Hematopoietic multipotent progenitor cell treated with erythropoietin and hydrocortisone succinate and interleukin-3 and kit ligand, for 17 days (in vitro differentiated cells): ENCODE results near the gene KCNC3.

Source experiments
- DNase-seq: peaks from one replicate; pipeline ENCODE4 v3.0.0-alpha.2; 2015; ENCODE audit warnings: low spot score

KCNC3 gene

DNA sequence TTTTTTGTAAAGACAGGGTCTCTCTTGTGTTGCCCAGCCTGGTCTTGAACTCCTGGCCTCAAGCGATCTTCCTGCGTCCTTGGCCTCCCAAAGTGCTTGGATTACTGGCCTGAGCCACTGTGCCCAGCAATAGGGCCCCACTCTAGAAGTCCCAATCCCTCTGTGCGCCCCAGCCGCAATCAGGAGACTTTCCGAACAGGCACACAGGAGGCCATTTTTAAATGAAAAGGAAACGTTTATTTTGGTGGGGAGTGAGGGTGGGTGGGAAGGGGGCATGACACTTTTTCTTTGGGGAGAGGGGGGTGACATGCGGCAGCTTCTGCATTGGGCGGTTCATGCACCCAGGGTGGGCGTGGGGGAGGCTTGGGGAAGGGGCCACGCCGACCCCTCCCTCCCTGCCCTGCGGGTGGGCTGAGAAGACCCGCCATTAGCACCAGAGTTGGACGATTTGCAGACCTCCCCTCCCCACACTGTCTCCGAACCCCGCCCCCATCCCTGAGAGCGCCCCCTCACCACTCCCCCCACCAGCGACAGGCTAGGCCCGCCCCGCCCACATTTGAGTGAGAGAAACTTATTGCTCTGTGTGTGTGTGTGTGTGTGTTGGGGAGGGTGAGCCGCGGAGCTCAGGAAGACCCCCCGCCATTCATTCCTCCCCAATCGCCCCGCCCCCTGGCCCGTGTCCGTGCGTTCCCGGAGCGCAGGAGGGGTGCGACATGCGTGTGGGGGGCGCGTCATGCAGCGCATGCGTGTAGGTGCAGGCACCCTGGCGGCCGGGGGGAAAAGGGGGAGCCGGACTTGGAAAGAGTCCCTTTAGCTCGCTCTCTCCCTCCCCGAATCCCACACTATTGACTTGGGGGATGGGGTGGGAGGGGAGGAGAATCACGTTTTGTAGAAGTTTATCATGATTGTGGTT is 17.2 kb downstream of the KCNC3 start:
- no peak for DNase-seq

GRCh38 chr19:50310759-50311465 is 18.3 kb downstream of the KCNC3 start:
- DNase-seq = no peak

- no peak for DNase-seq
These were observed 19.6 kb downstream of the KCNC3 start for GRCh38 chr19:50309396-50310125.

DNA sequence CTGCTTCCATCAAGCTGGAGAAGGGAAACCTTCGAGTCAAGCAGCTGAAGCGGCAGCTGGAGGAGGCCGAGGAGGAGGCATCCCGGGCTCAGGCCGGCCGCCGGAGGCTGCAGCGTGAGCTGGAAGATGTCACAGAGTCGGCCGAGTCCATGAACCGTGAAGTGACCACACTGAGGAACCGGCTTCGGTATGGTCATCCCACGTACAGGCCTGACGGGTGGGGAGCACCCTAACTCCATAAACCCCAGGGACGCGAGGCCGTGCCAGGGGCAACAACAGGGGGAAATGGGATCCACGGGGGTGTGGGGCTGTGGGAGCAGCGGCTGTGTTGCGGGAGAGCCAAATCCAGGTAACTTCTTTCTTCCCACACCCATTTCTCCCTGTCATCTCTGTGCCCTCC is 20.2 kb downstream of the KCNC3 start:
- no peak for DNase-seq

GRCh38 chr19:50303558-50303957 is 25.6 kb downstream of the KCNC3 start:
- DNase-seq = no peak

DNA sequence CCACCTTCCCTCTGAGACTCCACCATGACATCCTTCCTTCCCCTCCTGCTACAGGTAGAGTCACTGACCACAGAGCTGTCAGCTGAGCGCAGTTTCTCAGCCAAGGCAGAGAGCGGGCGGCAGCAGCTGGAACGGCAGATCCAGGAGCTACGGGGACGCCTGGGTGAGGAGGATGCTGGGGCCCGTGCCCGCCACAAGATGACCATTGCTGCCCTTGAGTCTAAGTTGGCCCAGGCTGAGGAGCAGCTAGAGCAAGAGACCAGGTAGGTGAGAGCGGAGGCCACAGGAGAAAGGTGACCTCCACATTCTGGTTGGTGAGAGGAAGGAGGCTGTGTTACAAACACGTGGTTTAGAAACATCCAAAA is 27.6 kb downstream of the KCNC3 start:
- no peak for DNase-seq

DNA sequence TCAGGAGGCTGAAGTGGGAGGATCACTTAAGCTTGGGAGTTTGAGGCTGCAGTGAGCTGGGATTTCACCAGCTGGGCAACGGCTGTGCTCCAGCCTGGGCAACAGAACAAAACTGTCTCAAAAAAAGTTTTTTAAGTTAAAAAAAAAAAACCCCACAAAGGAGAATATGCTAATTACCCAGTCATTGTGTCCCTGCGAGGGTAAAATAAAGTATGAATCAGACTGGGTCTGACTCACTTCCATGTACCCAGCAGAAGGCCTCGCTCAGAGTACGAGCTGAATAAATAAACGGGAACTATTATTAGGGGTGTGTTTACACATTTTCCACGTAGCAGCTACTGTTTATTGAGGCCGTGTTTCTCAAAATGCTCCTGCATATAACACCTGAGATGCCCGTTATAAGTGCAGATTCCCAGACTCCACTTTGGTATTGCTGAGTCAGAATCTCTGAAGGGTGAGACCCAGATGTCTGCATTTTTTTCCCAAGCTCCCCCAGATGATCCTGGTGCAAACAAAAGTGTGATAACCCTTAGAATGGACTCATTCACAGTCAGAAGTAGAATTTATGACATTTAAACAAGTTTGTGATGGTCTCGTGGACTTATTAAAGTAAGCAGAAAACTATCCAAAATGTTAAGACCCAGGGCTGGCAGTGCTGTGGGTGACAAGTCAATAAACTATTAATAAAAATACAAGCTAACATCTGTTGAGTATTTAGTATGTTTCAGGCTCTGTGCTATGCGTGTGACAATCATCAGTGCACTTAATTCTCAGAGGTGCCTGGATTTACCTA is 28.2 kb downstream of the KCNC3 start:
- DNase-seq = no peak

DNA sequence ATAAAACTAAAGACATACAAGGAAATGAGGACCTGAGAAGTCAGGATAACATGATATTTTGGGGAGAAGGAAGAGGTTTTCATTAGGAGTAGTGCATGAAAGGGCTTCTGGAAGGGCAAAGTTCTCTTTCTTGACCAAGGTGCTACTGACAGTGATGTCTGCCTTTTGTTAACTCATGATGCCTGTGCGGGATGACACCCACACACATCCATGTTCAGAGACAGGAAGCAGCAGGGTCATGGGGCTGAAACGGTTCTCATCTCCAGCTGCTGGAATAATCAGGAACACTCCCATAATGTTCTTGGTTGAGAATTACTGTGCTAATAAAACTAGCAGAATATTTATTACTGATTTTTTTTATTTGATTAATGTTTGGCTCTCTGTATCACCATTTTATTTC is 29.1 kb downstream of the KCNC3 start:
- no peak for DNase-seq

DNA sequence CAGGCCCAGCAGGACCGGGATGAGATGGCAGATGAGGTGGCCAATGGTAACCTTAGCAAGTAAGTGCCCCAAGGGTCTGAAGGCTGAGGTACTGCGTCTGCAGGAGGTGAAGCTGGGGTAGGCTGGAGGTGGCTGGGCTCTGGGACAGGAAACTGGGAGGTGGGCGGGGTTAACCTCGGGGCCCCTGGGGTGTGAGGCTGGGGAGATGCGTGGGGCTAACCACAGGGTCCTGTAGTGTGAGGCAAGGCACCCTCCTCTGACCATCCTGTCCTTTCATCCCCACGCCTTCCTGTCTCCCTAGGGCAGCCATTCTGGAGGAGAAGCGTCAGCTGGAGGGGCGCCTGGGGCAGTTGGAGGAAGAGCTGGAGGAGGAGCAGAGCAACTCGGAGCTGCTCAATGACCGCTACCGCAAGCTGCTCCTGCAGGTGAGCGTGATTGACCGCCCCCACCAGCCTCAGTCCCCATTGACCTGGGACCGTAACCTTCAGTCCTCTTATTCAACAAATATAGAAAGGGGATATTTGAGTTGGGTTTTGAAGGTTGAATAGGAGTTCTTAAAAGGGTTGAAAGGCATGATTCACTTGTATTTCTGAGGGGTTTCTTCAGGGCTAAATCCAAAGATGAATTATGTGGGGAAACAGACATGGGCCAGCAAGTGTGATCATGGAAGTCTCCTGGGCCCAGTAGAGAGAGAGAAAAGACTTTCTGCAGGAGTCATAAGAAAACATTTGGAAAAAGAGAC is 35.7 kb downstream of the KCNC3 start:
- no peak for DNase-seq

DNA sequence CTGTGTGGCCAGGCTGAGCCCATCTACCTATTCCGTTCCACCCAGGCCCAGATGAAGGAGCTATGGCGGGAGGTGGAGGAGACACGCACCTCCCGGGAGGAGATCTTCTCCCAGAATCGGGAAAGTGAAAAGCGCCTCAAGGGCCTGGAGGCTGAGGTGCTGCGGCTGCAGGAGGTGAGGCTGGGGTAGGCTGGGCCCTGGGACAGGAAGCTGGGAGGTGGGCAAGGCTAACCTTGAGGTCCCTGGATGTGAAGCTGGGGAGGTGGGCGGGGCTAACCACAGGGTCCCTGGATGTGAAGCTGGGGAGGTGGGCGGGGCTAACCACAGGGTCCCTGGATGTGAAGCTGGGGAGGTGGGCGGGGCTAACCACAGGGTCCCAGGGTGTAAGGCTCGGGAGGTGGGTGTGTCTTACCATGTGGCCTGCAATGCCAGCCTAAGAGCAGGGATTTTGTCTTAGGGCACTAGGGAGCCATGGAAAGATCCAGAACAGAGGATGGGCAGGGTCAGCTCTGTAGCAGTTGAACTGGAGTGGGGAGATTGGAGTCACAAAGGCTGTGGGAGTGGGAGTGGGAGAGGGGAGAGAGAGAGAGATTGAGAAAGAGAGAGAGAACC is 36.9 kb downstream of the KCNC3 start:
- no peak for DNase-seq

DNA sequence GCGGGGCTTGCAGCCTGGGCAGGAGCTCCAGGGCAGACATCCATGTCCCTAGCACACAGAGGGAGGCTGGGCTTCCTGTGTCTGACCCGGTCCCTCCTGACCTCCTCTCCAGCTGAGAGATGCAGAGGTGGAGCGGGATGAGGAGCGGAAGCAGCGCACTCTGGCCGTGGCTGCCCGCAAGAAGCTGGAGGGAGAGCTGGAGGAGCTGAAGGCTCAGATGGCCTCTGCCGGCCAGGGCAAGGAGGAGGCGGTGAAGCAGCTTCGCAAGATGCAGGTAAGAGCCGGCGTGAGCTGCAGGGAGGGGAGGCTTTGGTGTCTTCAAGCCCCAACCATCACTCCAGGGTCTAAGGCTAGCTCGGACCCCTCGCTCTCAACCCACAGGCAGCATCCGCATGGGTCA is 38.4 kb downstream of the KCNC3 start:
- no peak for DNase-seq

GRCh38 chr19:50290011-50290410 is 39.2 kb downstream of the KCNC3 start:
- no peak for DNase-seq

DNA sequence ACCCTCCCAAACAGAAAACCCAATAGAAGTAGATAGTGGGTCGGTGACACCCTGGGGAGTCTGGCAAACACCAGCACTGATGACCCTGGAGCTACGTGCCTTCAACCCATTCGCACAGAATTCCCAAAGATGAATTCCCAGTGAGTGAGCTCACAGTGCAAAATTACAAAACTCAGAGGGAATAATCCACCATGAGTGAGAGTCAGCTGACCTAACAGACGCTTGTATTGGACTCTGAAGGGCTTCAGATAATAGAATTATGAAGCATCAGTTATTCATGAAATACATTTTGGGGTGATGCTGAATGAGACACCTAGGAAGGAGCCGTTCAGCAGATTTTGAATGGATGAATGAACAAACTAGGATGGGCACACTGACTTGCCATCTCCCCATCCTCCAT is 40.2 kb downstream of the KCNC3 start:
- DNase-seq = no peak

DNA sequence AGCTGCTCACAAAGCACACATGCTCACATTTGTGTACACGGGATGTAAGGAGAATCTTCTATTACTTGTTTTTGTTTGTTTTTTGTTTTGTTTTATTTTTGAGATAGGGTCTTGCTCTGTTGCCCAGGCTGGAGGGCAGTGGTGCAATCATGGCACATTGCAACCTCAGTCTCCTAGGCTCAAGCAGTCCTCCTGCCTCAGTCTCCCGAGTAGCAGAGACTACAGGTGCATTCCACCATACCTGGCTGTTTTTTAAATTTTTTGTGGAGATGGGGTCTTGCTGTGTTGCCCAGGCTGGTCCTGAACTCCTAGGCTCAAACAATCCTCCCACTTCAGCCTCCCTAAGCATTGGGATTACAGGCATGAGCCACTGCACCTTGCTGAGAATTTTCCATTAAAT is 41.8 kb downstream of the KCNC3 start:
- no peak for DNase-seq

DNA sequence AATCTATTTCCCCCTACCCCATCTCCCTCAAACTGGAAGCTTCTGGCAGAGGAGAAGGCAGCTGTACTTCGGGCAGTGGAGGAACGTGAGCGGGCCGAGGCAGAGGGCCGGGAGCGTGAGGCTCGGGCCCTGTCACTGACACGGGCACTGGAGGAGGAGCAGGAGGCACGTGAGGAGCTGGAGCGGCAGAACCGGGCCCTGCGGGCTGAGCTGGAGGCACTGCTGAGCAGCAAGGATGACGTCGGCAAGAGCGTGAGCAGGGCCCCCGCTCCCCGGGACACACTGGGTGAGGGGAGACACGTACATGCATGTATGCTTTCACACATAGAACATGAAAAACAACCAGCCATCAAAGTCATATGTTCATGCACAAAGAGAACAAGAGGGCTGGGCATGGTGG is 42.7 kb downstream of the KCNC3 start:
- DNase-seq = no peak

- no peak for DNase-seq
These were observed 43.3 kb downstream of the KCNC3 start for GRCh38 chr19:50285833-50286232.

GRCh38 chr19:50281491-50281890 is 47.7 kb downstream of the KCNC3 start:
- DNase-seq = no peak

- DNase-seq = no peak
These were observed 48.2 kb downstream of the KCNC3 start for GRCh38 chr19:50280983-50281382.

DNA sequence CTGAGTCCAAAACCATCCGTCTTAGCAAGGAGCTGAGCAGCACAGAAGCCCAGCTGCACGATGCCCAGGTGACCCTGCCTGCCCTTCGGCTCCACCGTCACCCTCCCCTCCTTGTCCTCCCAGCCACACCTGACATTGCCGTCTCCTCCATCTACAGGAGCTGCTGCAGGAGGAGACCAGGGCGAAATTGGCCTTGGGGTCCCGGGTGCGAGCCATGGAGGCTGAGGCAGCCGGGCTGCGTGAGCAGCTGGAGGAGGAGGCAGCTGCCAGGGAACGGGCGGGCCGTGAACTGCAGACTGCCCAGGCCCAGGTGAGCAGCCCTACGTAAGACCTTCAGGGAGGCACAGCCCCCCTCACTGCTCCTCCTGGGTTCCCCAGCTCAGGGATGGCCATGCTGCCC is 49.1 kb downstream of the KCNC3 start:
- DNase-seq = no peak

GRCh38 chr19:50277966-50278580 is 51.1 kb downstream of the KCNC3 start:
- DNase-seq = no peak
